ENCODE measurements around the gene DOCK2. TPM values are rescaled to one million over a fixed set of nuclear protein-coding genes. Genes with fewer than 3 reads are reported as not detected.

Gene DOCK2
- total RNA-seq, 1 experiment from 2014 or later: 0.42 TPM

DNA sequence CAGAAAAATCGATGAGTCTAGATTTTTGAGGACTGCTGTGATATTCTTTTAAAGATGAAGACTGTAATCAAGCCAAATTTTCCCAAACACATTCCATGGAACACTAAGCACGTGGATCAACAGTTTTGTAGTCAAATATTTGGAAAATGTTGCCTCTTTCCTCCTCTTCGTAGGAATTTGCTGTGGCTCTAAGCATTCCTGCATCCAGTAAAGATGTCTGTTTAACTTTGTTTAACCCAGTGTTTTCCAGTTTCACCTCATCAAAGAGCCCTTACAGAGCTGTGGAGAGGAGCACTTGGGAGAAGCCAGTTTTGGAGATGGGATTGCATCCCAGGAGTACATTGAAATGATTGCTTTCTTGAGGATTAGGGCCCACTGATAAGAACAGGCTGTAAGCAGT lies 284.3 kb downstream of the DOCK2 start:
- Mint-ChIP-seq H3K27me3 (ENCODE audit: insufficient read depth, unreplicated experiment) (no peaks in the 10 kb centered on the region), H3K4me1 (ENCODE audit: insufficient read depth, unreplicated experiment) (no peaks in the 10 kb centered on the region), H3K4me3 (ENCODE audit: unreplicated experiment) (no peak overlapping the region), H3K36me3 (ENCODE audit: insufficient read depth, unreplicated experiment) (no peaks in the 10 kb centered on the region), H3K9me3 (ENCODE audit: unreplicated experiment) (no peaks in the 10 kb centered on the region), H3K27ac (ENCODE audit: low read depth, unreplicated experiment) (no peak overlapping the region)
- DNase-seq (ENCODE audit: unreplicated experiment): no peak
- intact Hi-C loops (cut with micrococcal nuclease): no loop called here
- no peak for TF ChIP-seq CTCF (IDR thresholded peaks at IDR 0.05; ENCODE audit: unreplicated experiment)
- BruUV-seq (replicated peaks): no TSS peak
- CTCF ChIA-PET: interaction anchor here (0.8 to 1.9 kb wide), 3 partner anchors 8 to 59 kb away, joined by 3 to 7 read pairs (median 6); partner anchors contain the start of gene INSYN2B
- POLR2A ChIA-PET: no interaction called here

DNA sequence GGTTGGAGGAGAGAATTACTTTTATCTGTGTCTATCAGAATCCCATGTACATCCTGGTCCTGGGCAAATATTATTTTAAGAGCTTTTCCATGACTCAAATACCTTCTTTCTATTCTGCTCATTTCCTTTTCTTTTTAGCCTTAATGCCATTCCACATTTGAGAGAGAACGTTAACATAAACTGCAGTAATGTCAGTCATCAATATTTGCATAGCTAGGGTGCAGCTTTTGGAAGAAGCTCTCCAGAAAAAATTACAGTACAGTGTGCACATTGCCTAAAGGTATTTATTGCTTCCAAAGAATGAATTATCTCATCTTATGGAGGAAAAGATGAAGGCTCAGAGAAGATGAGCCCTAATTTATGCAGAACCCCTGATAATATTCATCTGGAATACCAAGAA lies 284.9 kb downstream of the DOCK2 start:
- no peak for DNase-seq (ENCODE audit: unreplicated experiment)
- no peaks in the 10 kb centered on the region for H3K27me3 Mint-ChIP-seq (ENCODE audit: insufficient read depth, unreplicated experiment)
- no peak for TF ChIP-seq CTCF (IDR thresholded peaks at IDR 0.05; ENCODE audit: unreplicated experiment)
- no peak overlapping the region for H3K27ac Mint-ChIP-seq (ENCODE audit: low read depth, unreplicated experiment)
- no peaks in the 10 kb centered on the region for H3K36me3 Mint-ChIP-seq (ENCODE audit: insufficient read depth, unreplicated experiment)
- no peaks in the 10 kb centered on the region for H3K4me1 Mint-ChIP-seq (ENCODE audit: insufficient read depth, unreplicated experiment)
- ChIA-PET POLR2A (no interaction called here), CTCF (interaction anchor here (0.6 to 1.9 kb wide), 7 partner anchors 9 to 716 kb away, joined by 3 to 6 read pairs (median 3); partner anchors contain the start of gene INSYN2B)
- intact Hi-C loops (cut with micrococcal nuclease): no loop called here
- H3K4me3 Mint-ChIP-seq (ENCODE audit: unreplicated experiment): no peak overlapping the region
- no peaks in the 10 kb centered on the region for H3K9me3 Mint-ChIP-seq (ENCODE audit: unreplicated experiment)
- no TSS peak for BruUV-seq (replicated peaks)

DNA sequence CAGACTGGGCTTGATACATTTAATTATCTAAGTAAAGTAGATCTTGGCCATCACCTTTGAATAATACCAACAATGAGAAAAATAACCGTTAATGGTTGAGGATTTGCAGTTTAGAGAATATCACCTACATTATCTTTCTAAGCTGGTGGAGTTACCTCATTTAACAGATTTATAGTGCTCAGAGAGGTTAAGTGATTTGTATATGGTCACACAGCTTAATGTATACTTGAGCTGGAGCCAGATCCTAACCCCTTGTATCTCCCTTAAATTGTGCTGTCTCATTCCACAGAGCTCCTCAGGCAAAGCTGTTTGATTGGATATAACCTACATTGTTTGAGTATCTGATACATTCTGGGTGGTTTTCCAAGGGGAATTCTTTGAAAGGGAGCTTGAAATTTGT lies 285.4 kb downstream of the DOCK2 start:
- intact Hi-C loops (cut with micrococcal nuclease): no loop called here
- Mint-ChIP-seq H3K4me3 (ENCODE audit: unreplicated experiment) (no peak overlapping the region), H3K4me1 (ENCODE audit: insufficient read depth, unreplicated experiment) (no peaks in the 10 kb centered on the region), H3K27ac (ENCODE audit: low read depth, unreplicated experiment) (no peak overlapping the region), H3K9me3 (ENCODE audit: unreplicated experiment) (no peaks in the 10 kb centered on the region), H3K27me3 (ENCODE audit: insufficient read depth, unreplicated experiment) (no peaks in the 10 kb centered on the region), H3K36me3 (ENCODE audit: insufficient read depth, unreplicated experiment) (no peaks in the 10 kb centered on the region)
- DNase-seq (ENCODE audit: unreplicated experiment): no peak
- CTCF ChIA-PET: interaction anchor here (0.6 to 1.9 kb wide), 6 partner anchors 9 to 715 kb away, joined by 3 to 6 read pairs (median 3); partner anchors contain the start of gene INSYN2B
- BruUV-seq (replicated peaks): no TSS peak
- POLR2A ChIA-PET: no interaction called here
- no peak for TF ChIP-seq CTCF (IDR thresholded peaks at IDR 0.05; ENCODE audit: unreplicated experiment)

DNA sequence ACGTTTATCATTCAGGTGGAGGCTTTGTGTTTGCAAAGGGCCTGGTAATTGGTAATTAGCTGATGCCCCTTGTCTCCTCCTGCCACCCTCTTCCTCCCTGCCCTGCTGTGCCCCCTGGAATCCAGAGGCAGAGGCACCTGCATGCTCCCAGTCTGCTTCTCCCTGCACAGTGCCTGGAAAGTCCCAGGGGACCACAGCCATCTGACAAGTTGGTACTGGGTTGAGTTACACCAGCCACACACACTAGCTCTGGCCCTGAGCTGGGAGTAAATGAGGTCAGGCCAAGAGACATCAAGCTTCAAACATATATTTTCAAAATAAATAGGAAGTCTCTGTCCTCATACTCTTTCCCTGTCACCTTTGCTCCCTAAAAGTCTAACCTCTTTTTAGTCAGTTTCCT lies 286.9 kb downstream of the DOCK2 start:
- no TSS peak for BruUV-seq (replicated peaks)
- Mint-ChIP-seq H3K4me1 (ENCODE audit: insufficient read depth, unreplicated experiment) (no peaks in the 10 kb centered on the region), H3K9me3 (ENCODE audit: unreplicated experiment) (no peaks in the 10 kb centered on the region), H3K36me3 (ENCODE audit: insufficient read depth, unreplicated experiment) (no peaks in the 10 kb centered on the region), H3K27ac (ENCODE audit: low read depth, unreplicated experiment) (no peak overlapping the region), H3K4me3 (ENCODE audit: unreplicated experiment) (no peak overlapping the region), H3K27me3 (ENCODE audit: insufficient read depth, unreplicated experiment) (no peaks in the 10 kb centered on the region)
- ChIA-PET CTCF (interaction anchor here (0.6 to 1.3 kb wide), 5 partner anchors 11 to 473 kb away, joined by 3 to 4 read pairs (median 3); no protein-coding TSS in a partner anchor), POLR2A (interaction anchor here (1.5 kb wide), 1 partner anchor 11 kb away, joined by 4 read pairs; no protein-coding TSS in a partner anchor)
- TF ChIP-seq CTCF (IDR thresholded peaks at IDR 0.05; ENCODE audit: unreplicated experiment): no peak
- intact Hi-C loops (cut with micrococcal nuclease): no loop called here
- DNase-seq (ENCODE audit: unreplicated experiment): no peak
